Measurements from ENCODE around the gene GATA6.
"Not testable (repeated sequence)": the region's sequence is repeated elsewhere in the genome, so short reads cannot be mapped to it uniquely, and the experiment has no call there.

GATA6 gene

DNA sequence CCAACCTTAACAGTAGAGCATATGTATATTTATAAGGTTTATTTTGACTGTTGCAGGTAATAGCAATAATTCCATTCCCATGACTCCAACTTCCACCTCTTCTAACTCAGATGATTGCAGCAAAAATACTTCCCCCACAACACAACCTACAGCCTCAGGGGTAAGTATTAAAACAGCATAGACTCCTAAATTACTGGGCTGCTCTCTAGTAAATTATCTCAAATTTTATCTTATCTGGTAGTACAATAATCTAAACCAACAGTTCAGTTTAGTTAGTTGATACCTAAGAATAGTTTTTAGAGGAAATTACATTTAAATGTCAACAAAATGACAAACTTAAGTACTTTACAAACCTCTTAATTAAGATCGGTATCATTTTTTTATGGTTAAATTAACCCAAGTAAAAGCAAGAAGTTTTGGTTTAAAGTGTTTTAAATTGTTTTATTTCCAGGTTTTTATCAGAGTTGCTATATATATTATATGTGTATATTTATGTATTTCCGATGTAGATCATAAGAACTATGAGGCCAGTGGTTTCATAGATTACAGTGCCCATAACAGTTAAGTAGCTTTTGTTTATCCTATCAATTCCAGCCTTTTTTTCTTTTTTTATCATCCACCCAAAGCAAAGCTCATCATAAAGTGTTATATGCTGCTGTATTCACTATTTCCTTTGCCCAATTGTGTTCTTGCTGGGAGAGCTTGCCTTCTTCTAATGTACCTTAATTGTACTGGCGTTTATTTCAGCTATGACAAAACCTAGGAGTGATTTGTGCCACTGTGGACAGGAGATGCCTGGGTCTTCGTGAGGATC is 13.7 kb downstream of the GATA6 start:
- TF ChIP-seq, protein P1, sequence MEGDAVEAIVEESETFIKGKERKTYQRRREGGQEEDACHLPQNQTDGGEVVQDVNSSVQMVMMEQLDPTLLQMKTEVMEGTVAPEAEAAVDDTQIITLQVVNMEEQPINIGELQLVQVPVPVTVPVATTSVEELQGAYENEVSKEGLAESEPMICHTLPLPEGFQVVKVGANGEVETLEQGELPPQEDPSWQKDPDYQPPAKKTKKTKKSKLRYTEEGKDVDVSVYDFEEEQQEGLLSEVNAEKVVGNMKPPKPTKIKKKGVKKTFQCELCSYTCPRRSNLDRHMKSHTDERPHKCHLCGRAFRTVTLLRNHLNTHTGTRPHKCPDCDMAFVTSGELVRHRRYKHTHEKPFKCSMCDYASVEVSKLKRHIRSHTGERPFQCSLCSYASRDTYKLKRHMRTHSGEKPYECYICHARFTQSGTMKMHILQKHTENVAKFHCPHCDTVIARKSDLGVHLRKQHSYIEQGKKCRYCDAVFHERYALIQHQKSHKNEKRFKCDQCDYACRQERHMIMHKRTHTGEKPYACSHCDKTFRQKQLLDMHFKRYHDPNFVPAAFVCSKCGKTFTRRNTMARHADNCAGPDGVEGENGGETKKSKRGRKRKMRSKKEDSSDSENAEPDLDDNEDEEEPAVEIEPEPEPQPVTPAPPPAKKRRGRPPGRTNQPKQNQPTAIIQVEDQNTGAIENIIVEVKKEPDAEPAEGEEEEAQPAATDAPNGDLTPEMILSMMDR (IDR thresholded peaks at IDR 0.05; ENCODE audit: borderline replicate concordance, insufficient read depth, low read depth, low read length) = no peak
- H3K4me3 ChIP-seq (ENCODE audit: low read depth, low read length) = no peak overlapping the region

DNA sequence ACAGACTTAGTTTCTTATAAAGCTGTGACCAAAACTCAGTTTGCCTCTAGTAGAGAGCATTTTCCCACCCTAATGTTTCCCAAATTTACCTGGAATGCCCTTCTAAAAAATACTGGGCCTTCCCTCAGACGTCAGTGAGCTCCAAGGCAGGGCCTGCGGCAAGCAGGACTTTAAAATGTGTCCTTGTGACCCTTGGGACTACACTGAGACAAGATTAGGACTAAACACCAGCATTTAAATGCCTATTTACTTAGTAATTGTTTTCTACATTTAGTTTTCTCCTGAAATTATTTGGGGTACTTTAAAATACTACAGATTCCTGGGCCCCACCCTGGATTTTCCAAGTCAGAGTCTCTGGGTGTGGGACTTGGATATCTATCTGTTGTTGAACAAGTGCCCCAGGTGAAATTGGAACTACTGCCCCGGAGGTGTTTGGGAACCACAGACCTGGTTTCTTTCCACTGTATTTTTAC is 14.3 kb downstream of the GATA6 start:
- TF ChIP-seq, protein P1 (IDR thresholded peaks at IDR 0.05; ENCODE audit: borderline replicate concordance, insufficient read depth, low read depth, low read length) = no peak
- no peak overlapping the region for H3K4me3 ChIP-seq (ENCODE audit: low read depth, low read length)

DNA sequence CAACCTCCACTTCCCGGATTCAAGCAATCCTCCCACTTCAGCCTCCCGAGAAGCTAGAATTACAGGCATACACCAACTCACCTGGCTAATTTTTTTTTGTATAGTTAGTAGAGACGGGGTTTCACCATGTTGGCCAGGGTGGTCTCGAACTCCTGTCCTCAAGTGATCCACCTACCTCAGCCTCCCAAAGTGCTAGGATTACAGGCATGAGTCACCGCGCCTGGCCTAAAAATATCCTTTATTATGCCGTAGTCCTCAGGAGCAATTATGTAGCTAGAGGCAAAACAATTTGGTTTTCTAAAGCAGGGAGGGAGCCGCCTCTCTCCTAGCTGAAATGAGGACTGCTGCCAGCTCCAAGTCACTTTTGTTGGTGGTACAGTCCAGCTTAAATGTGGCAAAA is 15.2 kb downstream of the GATA6 start:
- H3K4me3 ChIP-seq (ENCODE audit: low read depth, low read length) = not testable (repeated sequence)

DNA sequence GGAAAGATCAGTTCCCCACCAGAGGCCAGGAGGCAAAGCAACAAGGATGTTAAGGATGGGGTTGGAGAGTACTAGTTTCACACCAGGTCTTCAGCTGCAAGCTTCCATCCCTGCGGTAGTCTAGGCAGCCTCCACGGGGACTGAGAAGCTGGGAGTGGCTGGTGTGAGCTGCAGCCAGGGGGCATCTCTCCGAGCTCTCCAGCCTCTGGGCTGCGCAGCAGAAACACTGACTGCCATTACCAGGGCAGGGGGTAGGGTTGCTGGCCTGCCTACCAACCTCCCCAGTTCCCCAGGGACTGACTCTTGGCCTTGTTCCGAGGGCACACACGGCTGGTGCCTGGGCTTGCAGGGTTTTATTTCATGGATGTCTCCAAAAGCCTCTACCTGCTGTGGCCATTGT is 15.9 kb downstream of the GATA6 start:
- TF ChIP-seq, protein P1 (IDR thresholded peaks at IDR 0.05; ENCODE audit: borderline replicate concordance, insufficient read depth, low read depth, low read length) = no peak
- no peak overlapping the region for H3K4me3 ChIP-seq (ENCODE audit: low read depth, low read length)

DNA sequence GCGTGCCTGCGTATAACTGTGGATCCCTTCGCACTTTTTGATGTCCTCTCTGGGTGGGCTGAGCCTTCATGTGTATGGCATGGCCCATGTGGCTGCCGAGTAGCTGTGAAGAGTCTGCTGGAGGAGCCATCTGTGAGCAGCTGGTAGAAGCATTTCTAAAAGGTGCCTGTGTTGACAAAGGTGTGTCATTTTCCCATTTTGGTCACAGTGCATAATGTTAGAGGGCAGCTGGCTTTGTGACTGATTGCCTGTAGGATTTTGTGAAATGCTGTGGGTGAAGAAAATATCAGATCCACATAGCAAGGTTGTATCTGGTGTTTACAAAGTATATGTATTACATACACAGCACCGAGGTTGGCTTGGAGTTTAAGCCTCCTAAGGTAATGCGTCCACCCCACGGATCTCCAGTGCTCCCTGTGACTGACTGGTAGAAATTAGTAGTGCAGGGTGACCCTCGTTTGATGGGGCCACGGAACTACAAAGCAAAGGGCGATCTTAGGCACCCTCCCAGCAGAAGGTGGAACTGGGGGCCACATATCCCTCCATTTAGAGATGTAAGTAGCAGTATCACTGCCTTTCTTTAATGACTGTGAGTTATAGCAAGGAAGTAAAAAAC is 16.5 kb downstream of the GATA6 start:
- TF ChIP-seq, protein P1 (IDR thresholded peaks at IDR 0.05; ENCODE audit: borderline replicate concordance, insufficient read depth, low read depth, low read length) = no peak

DNA sequence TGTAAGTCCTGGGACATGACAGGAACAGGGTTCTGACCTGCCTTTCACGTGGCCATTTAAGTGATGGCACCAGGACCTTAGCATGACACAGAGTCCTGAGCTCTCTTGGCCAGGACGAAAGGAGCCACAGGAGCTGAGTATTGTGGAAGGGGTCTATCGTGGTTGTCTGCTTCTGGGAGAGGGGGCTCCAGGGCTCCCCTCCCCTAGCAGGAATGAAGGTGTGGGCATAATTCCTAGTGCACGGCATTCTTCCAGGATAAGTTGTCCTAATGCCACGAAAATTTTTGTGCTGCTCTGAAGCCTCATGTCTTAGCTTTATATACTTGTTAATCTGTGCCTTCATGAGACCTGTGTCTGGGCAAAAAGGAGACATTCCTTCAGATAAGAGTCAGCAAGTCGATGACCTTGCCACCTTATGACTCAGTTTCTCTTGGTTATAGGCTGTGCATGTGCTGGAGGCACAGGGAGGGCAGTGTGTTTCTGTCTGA is 17.1 kb downstream of the GATA6 start:
- H3K4me3 ChIP-seq (ENCODE audit: low read depth, low read length) = no peak overlapping the region
- TF ChIP-seq, protein P1 (IDR thresholded peaks at IDR 0.05; ENCODE audit: borderline replicate concordance, insufficient read depth, low read depth, low read length) = no peak

More for the DNA sequence above, 16.5 kb downstream of the GATA6 start:
- H3K4me3 ChIP-seq (ENCODE audit: low read depth, low read length) = no peak overlapping the region

DNA sequence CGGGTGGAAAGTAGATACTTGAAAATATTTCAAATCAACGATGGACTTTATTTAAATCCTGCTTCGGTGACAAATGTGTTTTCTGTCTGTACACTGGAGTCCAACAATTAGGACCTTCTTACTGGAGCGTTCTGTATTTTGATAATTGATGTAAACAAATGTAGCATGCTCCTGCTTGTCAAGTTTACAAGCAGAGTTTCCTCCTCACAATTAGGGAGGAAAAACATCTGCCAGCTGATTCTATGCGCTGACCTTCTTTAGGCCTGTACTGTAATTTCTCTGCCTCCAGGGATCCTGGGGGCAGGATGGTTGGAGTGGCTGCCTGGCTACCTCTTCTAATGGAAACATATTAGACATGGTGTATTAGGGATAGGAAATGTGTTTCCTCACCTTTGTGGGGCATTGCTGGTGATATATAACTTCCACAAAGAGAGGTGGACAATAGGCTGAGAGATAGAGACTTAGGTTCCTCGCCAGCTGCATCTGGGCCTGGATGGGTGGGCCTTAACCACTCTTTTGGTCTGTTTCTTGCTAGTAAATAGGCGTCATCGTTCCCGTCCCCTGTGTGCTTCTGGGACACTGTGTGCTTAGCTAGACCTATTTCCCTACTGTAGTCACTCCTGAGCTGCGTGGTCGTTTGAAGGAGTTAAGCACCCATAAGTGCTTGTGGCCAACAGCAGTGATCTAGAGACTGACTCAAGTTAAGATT is 19.3 kb downstream of the GATA6 start:
- TF ChIP-seq, protein P1 (IDR thresholded peaks at IDR 0.05; ENCODE audit: borderline replicate concordance, insufficient read depth, low read depth, low read length) = no peak
- no peak overlapping the region for H3K4me3 ChIP-seq (ENCODE audit: low read depth, low read length)
